K562 treated with DMSO at 1 percent for 12 hours (cell line): ENCODE data around the gene OR2T35. TPM values are rescaled to one million over a fixed set of nuclear protein-coding genes. Genes with fewer than 3 reads are reported as not detected.

Experiments
- total RNA-seq: library from RNA; unstranded; fragments of 300-600 nt; gene quantifications from 2 replicates; pipeline ENCODE4 v1.2.3, GENCODE V29; 2022; ENCODE audit not compliant: insufficient read depth

The OR2T35 gene
- not detected in 2 replicates for total RNA-seq

DNA sequence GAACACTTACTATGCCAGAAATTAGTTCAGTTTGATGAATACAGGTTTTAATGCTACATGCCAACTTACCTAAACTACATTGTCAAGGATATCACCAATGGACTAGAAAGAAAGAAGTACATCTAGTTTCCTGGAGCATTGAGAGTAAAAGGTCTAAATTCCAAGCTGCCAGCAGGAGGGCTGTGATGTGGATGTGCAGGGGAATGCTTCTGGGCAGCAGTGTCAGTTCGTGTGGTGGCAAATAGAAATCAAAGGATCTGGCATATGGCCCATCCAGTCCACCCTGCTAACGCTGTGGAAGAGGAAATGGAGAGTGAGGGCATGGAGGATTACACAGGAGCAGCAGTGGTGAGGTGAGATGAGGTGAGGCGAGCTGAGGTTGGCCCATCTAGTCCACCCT lies at the start of gene OR2T35:
TSS of gene OR2T35 (minus strand) at position 101 of the 400 bp plus-strand sequence. CDS start 6,020 bp downstream, outside the sequence.

GRCh38 chr1:248655354-248655753 lies 10.3 kb upstream of the OR2T35 start, which contains the start of gene OR2T27:
Gene OR2T27 (minus strand): TSS chr1:248655528. CDS start chr1:248650884, 4,644 bp downstream.

GRCh38 chr1:248634991-248635390 lies 10.1 kb downstream of the OR2T35 start, which contains the start of gene OR2T11:
Gene OR2T11 (minus strand): TSS chr1:248635091. CDS start chr1:248627128, 7,963 bp downstream.

DNA sequence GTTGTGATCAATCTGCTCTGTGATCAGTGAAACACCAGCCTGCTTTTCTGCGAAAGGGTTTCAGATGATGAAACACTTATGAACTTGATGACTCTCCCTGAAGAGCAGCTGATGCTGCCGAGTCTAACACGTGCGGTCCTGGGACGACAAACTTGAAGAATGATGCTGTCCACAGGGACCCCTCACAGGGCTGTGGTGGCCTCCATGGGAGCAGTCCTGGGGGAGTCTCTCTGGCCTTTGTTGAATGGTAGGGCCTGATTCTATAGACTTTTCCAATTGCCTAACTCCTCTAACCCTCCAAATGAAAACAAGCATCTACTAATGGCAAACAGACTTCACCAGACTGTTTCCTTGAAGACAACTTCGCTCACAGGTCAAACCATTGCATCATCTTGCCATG lies 47.5 kb downstream of the OR2T35 start, which contains the start of gene OR2T10:
TSS of gene OR2T10 (minus strand) at position 112 of the 400 bp plus-strand sequence. CDS start 3,932 bp downstream, outside the sequence.

Other genes with a start within 250 kb of the OR2T35 start
- gene OR2T1, start 242.2 kb downstream of the OR2T35 start, total RNA-seq: not detected in 2 replicates
- gene OR2T2, start 199.6 kb downstream of the OR2T35 start, total RNA-seq: not detected in 2 replicates
- not detected in 2 replicates for gene OR2T3, start 171.9 kb downstream of the OR2T35 start, total RNA-seq
- not detected in 2 replicates for gene OR2T5, start 156.7 kb downstream of the OR2T35 start, total RNA-seq
- gene OR2G6, start 137.2 kb downstream of the OR2T35 start, total RNA-seq: not detected in 2 replicates
- not detected in 2 replicates for gene OR2T29, start 82.5 kb downstream of the OR2T35 start, total RNA-seq
- not detected in 2 replicates for gene OR2T34, start 70.5 kb downstream of the OR2T35 start, total RNA-seq
- gene OR2T10, start 47.6 kb downstream of the OR2T35 start, total RNA-seq: not detected in 2 replicates
- gene OR2T11, start 10.2 kb downstream of the OR2T35 start, total RNA-seq: not detected in 2 replicates
- gene OR2T27, start 10.2 kb upstream of the OR2T35 start, total RNA-seq: not detected in 2 replicates
- not detected in 2 replicates for gene OR14I1, start 57.5 kb upstream of the OR2T35 start, total RNA-seq
- 0.82 and 2.5 TPM in 2 replicates for gene LYPD8, start 110.5 kb upstream of the OR2T35 start, total RNA-seq
- gene SH3BP5L, start 180.6 kb upstream of the OR2T35 start, total RNA-seq: 25.6 and 30.2 TPM in 2 replicates
- 53.8 and 75.6 TPM in 2 replicates for gene ZNF672, start 192.9 kb upstream of the OR2T35 start, total RNA-seq
- 31.6 and 43.2 TPM in 2 replicates for gene ZNF692, start 213.8 kb upstream of the OR2T35 start, total RNA-seq